Astrocyte (in vitro differentiated cells and primary cell): ENCODE results near the gene OPCML.

ENCODE experiments used
- EZH2 ChIP-seq: IDR thresholded peaks from 2 replicates; pipeline ENCODE4 v1.6.1; 2012; ENCODE audit warnings: mild to moderate bottlenecking, low read length, inconsistent platforms; ENCODE audit not compliant: insufficient read depth
- TF ChIP-seq, protein P1 (sequence below): IDR thresholded peaks from 2 replicates; pipeline ENCODE4 v1.5.1; 2011; ENCODE audit warnings: low read depth, mild to moderate bottlenecking, inconsistent platforms, low read length, moderate library complexity; ENCODE audit not compliant: insufficient read depth

DNA sequence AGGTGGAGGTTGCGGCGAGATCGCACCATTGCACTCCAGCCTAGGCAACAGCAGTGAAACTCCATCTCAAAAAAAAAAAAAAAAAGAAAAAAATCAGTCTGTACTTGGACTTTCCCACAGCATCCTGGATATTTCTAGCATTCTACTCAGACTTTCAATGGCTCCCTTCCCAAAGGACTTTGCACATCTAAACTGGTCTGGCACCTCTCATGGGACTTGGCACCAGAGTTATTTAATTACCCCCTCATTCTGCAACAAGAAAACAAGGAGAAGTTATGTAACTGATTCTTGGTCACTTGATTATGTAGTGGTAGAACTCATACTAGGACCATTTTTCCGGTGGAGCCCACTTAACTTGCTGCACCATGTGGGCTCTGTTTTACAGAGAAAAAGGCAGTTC is 519.5 kb downstream of the OPCML start:
- TF ChIP-seq, protein P1, sequence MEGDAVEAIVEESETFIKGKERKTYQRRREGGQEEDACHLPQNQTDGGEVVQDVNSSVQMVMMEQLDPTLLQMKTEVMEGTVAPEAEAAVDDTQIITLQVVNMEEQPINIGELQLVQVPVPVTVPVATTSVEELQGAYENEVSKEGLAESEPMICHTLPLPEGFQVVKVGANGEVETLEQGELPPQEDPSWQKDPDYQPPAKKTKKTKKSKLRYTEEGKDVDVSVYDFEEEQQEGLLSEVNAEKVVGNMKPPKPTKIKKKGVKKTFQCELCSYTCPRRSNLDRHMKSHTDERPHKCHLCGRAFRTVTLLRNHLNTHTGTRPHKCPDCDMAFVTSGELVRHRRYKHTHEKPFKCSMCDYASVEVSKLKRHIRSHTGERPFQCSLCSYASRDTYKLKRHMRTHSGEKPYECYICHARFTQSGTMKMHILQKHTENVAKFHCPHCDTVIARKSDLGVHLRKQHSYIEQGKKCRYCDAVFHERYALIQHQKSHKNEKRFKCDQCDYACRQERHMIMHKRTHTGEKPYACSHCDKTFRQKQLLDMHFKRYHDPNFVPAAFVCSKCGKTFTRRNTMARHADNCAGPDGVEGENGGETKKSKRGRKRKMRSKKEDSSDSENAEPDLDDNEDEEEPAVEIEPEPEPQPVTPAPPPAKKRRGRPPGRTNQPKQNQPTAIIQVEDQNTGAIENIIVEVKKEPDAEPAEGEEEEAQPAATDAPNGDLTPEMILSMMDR, result no peak
- no peak for TF ChIP-seq EZH2
